ENCODE results near the gene CD2AP. TPM values are rescaled to one million over a fixed set of nuclear protein-coding genes. Genes with fewer than 3 reads are reported as not detected.

CD2AP gene
- total and polyA plus RNA-seq, 2 of the 8 experiments (the other 6 are each of a cell fraction or from before 2014, with no cell fraction given), result 8.6 to 75.6 TPM

- Histone ChIP-seq H2AK5ac (ENCODE audit: low read depth, low read length) (no peak overlapping the region), H2AFZ (ENCODE audit: low read length) (no peak overlapping the region), H2BK5ac (ENCODE audit: low read depth, low read length) (peak overlapping the region; percentile 75; the same call in 1 of the 2 replicates), H3K23me2 (ENCODE audit: low read depth, low read length) (no peaks in the 10 kb centered on the region; the same call in 1 of the 2 replicates), H2BK12ac (ENCODE audit: low read depth, low read length) (no peak overlapping the region), H4K5ac (ENCODE audit: insufficient read length, low read depth, low read length) (no peak overlapping the region), H2BK15ac (ENCODE audit: low read length) (no peak overlapping the region; the same call in 1 of the 2 replicates), H3K9ac (replicated peaks in 1 of 4; ENCODE audit: extremely low read depth in 1 of 4, low read depth in 3 of 4, low read length in 3 of 4) (no peak overlapping the region; a peak in 1 of 7 replicates), H3K4ac (replicated peaks; ENCODE audit: insufficient read length, low read depth, low read length) (no peak overlapping the region), H4K20me1 (replicated peaks in 1 of 2; ENCODE audit: control insufficient read depth in 1 of 2, insufficient read depth in 2 of 2, low read length in 2 of 2) (no peaks in the 10 kb centered on the region), H3K23ac (ENCODE audit: insufficient read length) (no peak overlapping the region), H3K79me2 (ENCODE audit: control insufficient read depth in 1 of 2, insufficient read depth in 2 of 2, low read length in 2 of 2) (peaks cover 0 to 5% of the 10 kb centered on the region in 2 experiments; a peak in 2 of 4 replicates), H4K8ac (ENCODE audit: extremely low read depth, insufficient read depth, low read length) (no peak overlapping the region), H3K36me3 (ENCODE audit: control insufficient read depth in 2 of 4, insufficient read depth in 4 of 4, low read length in 3 of 4) (peaks cover 0 to 41% (median 15%) of the 10 kb centered on the region in 4 experiments; a peak in 4 of 8 replicates), H3K79me1 (ENCODE audit: low read depth, low read length) (no peaks in the 10 kb centered on the region), H3K9me3 (ENCODE audit: insufficient read depth in 2 of 2, low read depth in 1 of 2, low read length in 1 of 2) (no peaks in the 10 kb centered on the region), H3K27ac (ENCODE audit: low read depth, low read length) (no peak overlapping the region), H3K56ac (replicated peaks; ENCODE audit: insufficient read length, low read depth, low read length) (no peak overlapping the region), H3K27me3 (replicated peaks in 1 of 4; ENCODE audit: control insufficient read depth in 3 of 4, extremely low read depth in 1 of 4, insufficient read depth in 3 of 4, low read length in 3 of 4) (no peaks in the 10 kb centered on the region), H2BK20ac (ENCODE audit: low read length) (no peak overlapping the region), H4K91ac (replicated peaks; ENCODE audit: insufficient read length, low read length) (no peak overlapping the region), H3K4me1 (replicated peaks in 1 of 4; ENCODE audit: control insufficient read depth in 3 of 4, insufficient read depth in 4 of 4, low read length in 3 of 4) (no peaks in the 10 kb centered on the region), H3K18ac (ENCODE audit: extremely low read depth, low read length) (no peak overlapping the region), H3K4me3 (ENCODE audit: extremely low read depth in 1 of 4, insufficient read depth in 2 of 4, low read depth in 3 of 4, low read length in 4 of 4) (no peak overlapping the region), H3K14ac (ENCODE audit: insufficient read length) (no peak overlapping the region), H2BK120ac (replicated peaks; ENCODE audit: low read depth, low read length) (no peak overlapping the region), H3K4me2 (ENCODE audit: insufficient read depth in 1 of 2, low read depth in 2 of 2, low read length in 2 of 2) (no peak overlapping the region)
- TF ChIP-seq HDAC2 (IDR thresholded peaks at IDR 0.05; ENCODE audit: borderline replicate concordance in 1 of 2, low read depth in 2 of 2, low read length in 2 of 2) (no peak), POU5F1 (IDR thresholded peaks at IDR 0.05; ENCODE audit: low read depth, low read length) (no peak), SUZ12 (IDR thresholded peaks at IDR 0.05; ENCODE audit: low read length) (no peak), KDM5A (IDR thresholded peaks at IDR 0.05; ENCODE audit: low read length) (no peak), BACH1 (IDR thresholded peaks at IDR 0.05; ENCODE audit: low read length) (no peak), NRF1 (IDR thresholded peaks at IDR 0.05; ENCODE audit: low read depth, low read length) (no peak), CEBPB (IDR thresholded peaks at IDR 0.05; ENCODE audit: low read depth, low read length) (no peak), TCF12 (IDR thresholded peaks at IDR 0.05; ENCODE audit: low read depth, low read length) (no peak)
- no peak for DNase-seq (ENCODE audit: low read depth in 1 of 2, low spot score in 2 of 2)
- 83% methylated on average over 12 of the region's 12 CpGs; no CpG with 5 or more reads in 1 of the 2 experiments for WGBS, 2 experiments (ENCODE audit: extremely low coverage in 1 of 2, insufficient coverage in 1 of 2, insufficient read length in 1 of 2, insufficient replicate concordance in 2 of 2, low coverage in 1 of 2, low lambda C conversion rate in 2 of 2, missing lambda C conversion rate in 1 of 2)
- POLR2A ChIA-PET (ENCODE audit: partially characterized antibody), result no interaction called here
- CTCF ChIA-PET (ENCODE audit: partially characterized antibody), result interaction anchor here (1.2 to 2.9 kb wide), 4 partner anchors 9 to 413 kb away, joined by 3 to 11 read pairs (median 4); no protein-coding TSS in a partner anchor
- FAIRE-seq, result no peak
These were observed 144.4 kb downstream of the CD2AP start for GRCh38 chr6:47621838-47622449.
